Measurements from ENCODE around the gene COL8A1.

COL8A1 gene

GRCh38 chr3:99762901-99763300 is 124.5 kb downstream of the COL8A1 start:
- no peak for TF ChIP-seq ZNF384 (IDR thresholded peaks at IDR 0.05)
- TF ChIP-seq FOXK2 (IDR thresholded peaks at IDR 0.05), result no peak
- no peak for DNase-seq (ENCODE audit: extremely low spot score)
- ChIA-PET CTCF (no interaction called here), POLR2A (no interaction called here)

- POLR2A ChIA-PET, result no interaction called here
- CTCF ChIA-PET, result no interaction called here
- no peak for DNase-seq (ENCODE audit: extremely low spot score)
- TF ChIP-seq LEF1 (IDR thresholded peaks at IDR 0.05; ENCODE audit: borderline replicate concordance) (no peak), NFRKB (IDR thresholded peaks at IDR 0.05) (no peak), SUZ12 (IDR thresholded peaks at IDR 0.05) (no peak), FOXA1 (IDR thresholded peaks at IDR 0.05) (no peak), TARDBP (IDR thresholded peaks at IDR 0.05) (no peak), ZNF384 (IDR thresholded peaks at IDR 0.05) (no peak), CTBP1 (IDR thresholded peaks at IDR 0.05; ENCODE audit: borderline replicate concordance) (no peak), SP1 (IDR thresholded peaks at IDR 0.05) (no peak), BHLHE40 (IDR thresholded peaks at IDR 0.05; ENCODE audit: borderline replicate concordance) (no peak), ELF4 (IDR thresholded peaks at IDR 0.05) (no peak), HDGF (IDR thresholded peaks at IDR 0.05; ENCODE audit: borderline replicate concordance) (no peak), ARNT (IDR thresholded peaks at IDR 0.05) (no peak), FOXM1 (IDR thresholded peaks at IDR 0.05; ENCODE audit: borderline replicate concordance) (no peak), FOXK2 (IDR thresholded peaks at IDR 0.05) (no peak), PKNOX1 (IDR thresholded peaks at IDR 0.05) (no peak), L3MBTL2 (conservative IDR thresholded peaks at IDR 0.05) (no peak)
Observed at GRCh38 chr3:99764377-99764776, 126.0 kb downstream of the COL8A1 start.

DNA sequence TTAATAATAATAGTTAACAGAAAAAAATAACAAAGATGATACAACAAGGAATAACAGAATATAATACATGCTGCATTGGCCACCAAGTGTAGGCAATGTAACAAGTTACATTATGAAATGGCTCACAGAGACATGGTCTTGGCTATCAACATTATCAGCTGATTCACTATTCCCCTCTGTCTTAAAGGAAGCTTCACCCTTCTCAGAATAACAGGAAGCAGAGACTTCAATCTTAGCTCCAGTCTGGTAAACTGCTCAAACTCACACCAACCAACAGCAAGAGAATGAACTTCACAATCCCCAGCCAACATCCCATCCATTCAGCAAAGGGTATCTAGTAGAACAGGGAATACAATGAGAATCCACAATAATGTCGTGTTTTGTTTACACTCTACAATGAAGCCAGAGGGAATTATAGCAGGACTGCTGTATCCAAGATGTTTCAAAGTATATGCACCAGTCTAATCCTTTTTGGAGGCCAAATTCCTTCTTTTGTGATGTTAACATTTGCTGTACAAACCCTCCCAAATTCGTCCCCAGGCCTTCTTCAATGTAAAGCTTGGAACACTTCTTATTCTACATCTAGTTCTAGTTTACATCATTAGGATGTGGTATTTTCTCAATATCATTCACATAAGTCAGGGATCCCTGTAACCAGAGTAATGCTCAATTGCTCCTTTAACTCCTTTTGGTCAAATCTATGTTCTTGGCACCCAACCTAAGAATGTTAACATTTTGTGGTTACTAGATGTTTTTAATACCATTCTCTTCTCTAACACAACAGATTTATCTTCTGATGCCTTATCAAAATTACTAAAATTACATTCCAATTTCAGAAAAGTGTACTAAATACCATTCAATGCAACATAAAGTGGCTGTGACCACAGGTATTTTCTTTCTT is 126.9 kb downstream of the COL8A1 start:
- ChIA-PET CTCF (no interaction called here), POLR2A (no interaction called here)
- TF ChIP-seq TARDBP (IDR thresholded peaks at IDR 0.05), result no peak
- TF ChIP-seq HDGF (IDR thresholded peaks at IDR 0.05; ENCODE audit: borderline replicate concordance), result no peak
- no peak for TF ChIP-seq L3MBTL2 (conservative IDR thresholded peaks at IDR 0.05)
- TF ChIP-seq PKNOX1 (IDR thresholded peaks at IDR 0.05), result no peak
- TF ChIP-seq FOXK2 (IDR thresholded peaks at IDR 0.05), result no peak
- no peak for TF ChIP-seq LEF1 (IDR thresholded peaks at IDR 0.05; ENCODE audit: borderline replicate concordance)
- TF ChIP-seq FOXM1 (IDR thresholded peaks at IDR 0.05; ENCODE audit: borderline replicate concordance), result no peak
- TF ChIP-seq FOXA1 (IDR thresholded peaks at IDR 0.05), result no peak
- TF ChIP-seq ZNF384 (IDR thresholded peaks at IDR 0.05), result no peak
- TF ChIP-seq ELF4 (IDR thresholded peaks at IDR 0.05), result no peak
- TF ChIP-seq BHLHE40 (IDR thresholded peaks at IDR 0.05; ENCODE audit: borderline replicate concordance), result no peak
- no peak for TF ChIP-seq SUZ12 (IDR thresholded peaks at IDR 0.05)
- TF ChIP-seq SP1 (IDR thresholded peaks at IDR 0.05), result no peak
- no peak for TF ChIP-seq NFRKB (IDR thresholded peaks at IDR 0.05)
- TF ChIP-seq ARNT (IDR thresholded peaks at IDR 0.05), result no peak
- no peak for TF ChIP-seq CTBP1 (IDR thresholded peaks at IDR 0.05; ENCODE audit: borderline replicate concordance)
- no peak for DNase-seq (ENCODE audit: extremely low spot score)

GRCh38 chr3:99767291-99767690 is 128.9 kb downstream of the COL8A1 start:
- CTCF ChIA-PET, result interaction anchor here (0.7 kb wide), 1 partner anchor 14 kb away, joined by 7 read pairs; no protein-coding TSS in a partner anchor

DNA sequence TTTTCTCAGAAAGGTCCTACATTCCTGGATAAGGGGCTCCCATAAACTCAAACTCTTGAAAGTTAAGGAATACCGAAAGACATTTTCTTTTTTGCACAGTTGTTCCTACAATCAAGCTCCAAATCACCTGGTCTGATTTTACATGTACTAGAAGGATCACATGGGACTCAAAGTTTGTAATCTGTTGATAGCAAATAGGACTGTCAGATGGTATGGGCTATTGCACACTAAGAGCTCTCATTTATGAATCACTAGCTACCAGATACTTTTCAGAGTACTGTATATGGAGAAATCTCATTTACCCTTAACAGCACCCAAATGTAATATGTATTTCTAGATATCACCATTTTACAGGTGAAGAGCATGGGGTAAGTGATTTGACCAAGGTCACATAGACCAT is 129.7 kb downstream of the COL8A1 start:
- DNase-seq (ENCODE audit: extremely low spot score), result no peak
- TF ChIP-seq LEF1 (IDR thresholded peaks at IDR 0.05; ENCODE audit: borderline replicate concordance), result no peak
- no peak for TF ChIP-seq PKNOX1 (IDR thresholded peaks at IDR 0.05)
- TF ChIP-seq FOXM1 (IDR thresholded peaks at IDR 0.05; ENCODE audit: borderline replicate concordance), result no peak
- no peak for TF ChIP-seq BHLHE40 (IDR thresholded peaks at IDR 0.05; ENCODE audit: borderline replicate concordance)
- no peak for TF ChIP-seq ARNT (IDR thresholded peaks at IDR 0.05)
- no peak for TF ChIP-seq TARDBP (IDR thresholded peaks at IDR 0.05)
- TF ChIP-seq FOXK2 (IDR thresholded peaks at IDR 0.05), result no peak
- no peak for TF ChIP-seq HDGF (IDR thresholded peaks at IDR 0.05; ENCODE audit: borderline replicate concordance)
- TF ChIP-seq SP1 (IDR thresholded peaks at IDR 0.05), result no peak
- TF ChIP-seq FOXA1 (IDR thresholded peaks at IDR 0.05), result no peak
- no peak for TF ChIP-seq CTBP1 (IDR thresholded peaks at IDR 0.05; ENCODE audit: borderline replicate concordance)
- no peak for TF ChIP-seq ZNF384 (IDR thresholded peaks at IDR 0.05)
- TF ChIP-seq L3MBTL2 (conservative IDR thresholded peaks at IDR 0.05), result no peak
- no peak for TF ChIP-seq SUZ12 (IDR thresholded peaks at IDR 0.05)
- TF ChIP-seq NFRKB (IDR thresholded peaks at IDR 0.05), result no peak
- no peak for TF ChIP-seq ELF4 (IDR thresholded peaks at IDR 0.05)
- ChIA-PET CTCF (no interaction called here), POLR2A (no interaction called here)

More at GRCh38 chr3:99767291-99767690, 128.9 kb downstream of the COL8A1 start:
- DNase-seq (ENCODE audit: extremely low spot score), result no peak
- no peak for TF ChIP-seq FOXA1 (IDR thresholded peaks at IDR 0.05)
- TF ChIP-seq BHLHE40 (IDR thresholded peaks at IDR 0.05; ENCODE audit: borderline replicate concordance), result no peak
- TF ChIP-seq NFRKB (IDR thresholded peaks at IDR 0.05), result no peak
- no peak for TF ChIP-seq LEF1 (IDR thresholded peaks at IDR 0.05; ENCODE audit: borderline replicate concordance)
- TF ChIP-seq FOXK2 (IDR thresholded peaks at IDR 0.05), result no peak
- no peak for TF ChIP-seq HDGF (IDR thresholded peaks at IDR 0.05; ENCODE audit: borderline replicate concordance)
- no peak for TF ChIP-seq L3MBTL2 (conservative IDR thresholded peaks at IDR 0.05)
- TF ChIP-seq ELF4 (IDR thresholded peaks at IDR 0.05), result no peak
- no peak for TF ChIP-seq PKNOX1 (IDR thresholded peaks at IDR 0.05)
- TF ChIP-seq SP1 (IDR thresholded peaks at IDR 0.05), result no peak
- TF ChIP-seq FOXM1 (IDR thresholded peaks at IDR 0.05; ENCODE audit: borderline replicate concordance), result no peak
- no peak for TF ChIP-seq TARDBP (IDR thresholded peaks at IDR 0.05)
- TF ChIP-seq ARNT (IDR thresholded peaks at IDR 0.05), result no peak
- no peak for TF ChIP-seq CTBP1 (IDR thresholded peaks at IDR 0.05; ENCODE audit: borderline replicate concordance)
- TF ChIP-seq SUZ12 (IDR thresholded peaks at IDR 0.05), result no peak
- POLR2A ChIA-PET, result no interaction called here
